HepG2 (cell line): ENCODE data around the gene IQGAP3. TPM values are rescaled to one million over a fixed set of nuclear protein-coding genes. Genes with fewer than 3 reads are reported as not detected.

ENCODE experiments used
- ATAC-seq: fragments of 200-7000 bp; cut with Tn5 transposase; 3 replicates; pipeline ENCODE4 v1.9.1; 2020; ENCODE audit warnings: mild to moderate bottlenecking, moderate library complexity
- BruUV-seq: library from RNA; stranded (reverse); fragments of 400-500 nt; replicated peaks from 2 replicates; lab custom pipeline; 2021; lab: Mats Ljungman, UMichigan
- CTCF ChIA-PET: fragments of 300-600 bp; formaldehyde crosslinking; extraction: SDS; loops from one replicate; lab custom pipeline; 2021; ENCODE audit warnings: low total read pairs, inconsistent platforms, low intra/inter-chr PET ratio; lab: Yijun Ruan, JAX
- POLR2A ChIA-PET: fragments of 350-600 bp; sonication (Branson Sonifier 250); formaldehyde crosslinking; loops from one replicate; lab custom pipeline; 2020; ENCODE audit warnings: antibody characterized with exemption, inconsistent platforms; lab: Yijun Ruan, JAX
- DNase-seq: peaks from one replicate; pipeline ENCODE4 v3.0.0-alpha.2; 2015; ENCODE audit warnings: low spot score
- FAIRE-seq: peaks from 3 replicates; lab custom pipeline; 2011; peaks lifted over from hg19 to GRCh38; lab: Jason Lieb, UNC
- H2AFZ ChIP-seq: one replicate; pipeline ENCODE4 v1.6.1; 2011; ENCODE audit warnings: low read length, inconsistent platforms
- H3K27ac ChIP-seq: fragments of 300-600 bp; 3 replicates; pipeline ENCODE4 v1.8.0; 2011; ENCODE audit warnings: mixed run types, mild to moderate bottlenecking, mixed read lengths, low read length, inconsistent platforms; ENCODE audit not compliant: insufficient read depth; ENCODE audit errors: extremely low read length
- H3K27me3 ChIP-seq, 2 experiments: fragments of 200-600 bp in 1 of 2; 2 replicates in 1 of 2; 3 replicates in 1 of 2; pipeline versions ENCODE4 v1.6.0 to v1.8.0; 2011; ENCODE audit warnings: low read length in 2 of 2, mild to moderate bottlenecking in 2 of 2, moderate library complexity in 2 of 2, inconsistent platforms in 1 of 2; ENCODE audit not compliant: insufficient read depth in 2 of 2, control insufficient read depth in 1 of 2
- H3K36me3 ChIP-seq, 2 experiments: fragments of 200-600 bp in 1 of 2; replicated peaks in 1 of 2; 2 replicates in 1 of 2; 3 replicates in 1 of 2; pipeline versions ENCODE4 v1.5.1 to v1.8.0; 2011; ENCODE audit warnings: low read length in 2 of 2, inconsistent platforms in 1 of 2; ENCODE audit not compliant: insufficient read depth in 2 of 2, control insufficient read depth in 1 of 2
- H3K4me1 ChIP-seq: 2 replicates; pipeline ENCODE4 v1.5.1; 2012; ENCODE audit warnings: low read length, inconsistent platforms; ENCODE audit not compliant: insufficient read depth
- H3K4me2 ChIP-seq: 2 replicates; pipeline ENCODE4 v1.6.0; 2011; ENCODE audit warnings: low read depth, low read length, inconsistent platforms
- H3K4me3 ChIP-seq, 3 experiments: fragments of 200-600 bp in 1 of 3; sonication (generic), shearing (Covaris generic) in 1 of 3; replicated peaks in 1 of 3; 2 replicates each; pipeline ENCODE4 v1.5.1; 2011 to 2016; ENCODE audit warnings: low read length in 3 of 3, inconsistent platforms in 2 of 3, low read depth in 2 of 3, mild to moderate bottlenecking in 2 of 3, control low read depth in 1 of 3, mixed read lengths in 1 of 3; ENCODE audit not compliant: insufficient read depth in 1 of 3
- H3K79me2 ChIP-seq: one replicate; pipeline ENCODE4 v1.6.1; 2011; ENCODE audit warnings: low read length, inconsistent platforms; ENCODE audit not compliant: insufficient read depth
- H3K9ac ChIP-seq: 2 replicates; pipeline ENCODE4 v1.6.0; 2011; ENCODE audit warnings: mild to moderate bottlenecking, low read depth, low read length, inconsistent platforms; ENCODE audit not compliant: insufficient read depth
- H3K9me3 ChIP-seq: 2 replicates; pipeline ENCODE4 v1.5.1; 2012; ENCODE audit warnings: mild to moderate bottlenecking, low read length
- H4K20me1 ChIP-seq: 2 replicates; pipeline ENCODE4 v1.6.0; 2011; ENCODE audit warnings: inconsistent platforms, mild to moderate bottlenecking, low read length, moderate library complexity; ENCODE audit not compliant: insufficient read depth
- BRD4 ChIP-seq: sonication (generic); formaldehyde crosslinking; IDR thresholded peaks from 2 replicates; pipeline ENCODE4 v1.4.0; 2020; ENCODE audit warnings: missing genetic modification reagents
- CBX5 ChIP-seq: sonication (generic); formaldehyde crosslinking; IDR thresholded peaks from 2 replicates; pipeline ENCODE4 v1.4.0; 2020; ENCODE audit warnings: missing genetic modification reagents, borderline replicate concordance
- CSRNP1 ChIP-seq: sonication (generic); formaldehyde crosslinking; IDR thresholded peaks from 2 replicates; pipeline ENCODE4 v1.8.1; 2023; ENCODE audit warnings: mild to moderate bottlenecking, missing genetic modification reagents
- HOXA7 ChIP-seq: sonication (generic); formaldehyde crosslinking; IDR thresholded peaks from 2 replicates; pipeline ENCODE4 v1.8.1; 2022; ENCODE audit warnings: mild to moderate bottlenecking, missing genetic modification reagents, moderate library complexity
- ZNF136 ChIP-seq: sonication (generic); formaldehyde crosslinking; IDR thresholded peaks from 2 replicates; pipeline ENCODE4 v1.8.1; 2022; ENCODE audit warnings: low read depth, mild to moderate bottlenecking, moderate library complexity, missing genetic modification reagents
- ZNF34 ChIP-seq: sonication (generic); formaldehyde crosslinking; IDR thresholded peaks from 2 replicates; pipeline ENCODE4 v1.4.0; 2020; ENCODE audit warnings: mild to moderate bottlenecking, missing genetic modification reagents, borderline replicate concordance
- WGBS: methylation state at CpG from one replicate; pipeline ENCODE4 v1.1.6; 2017; ENCODE audit warnings: low lambda C conversion rate; 5-methylcytosine and 5-hydroxymethylcytosine counted together
- in situ Hi-C: cut with HindIII; loops from 2 replicates; pipeline ENCODE4 v1.10.0; 2017; ENCODE audit warnings: low pct_unique_long_range_greater_than_20kb; ENCODE audit not compliant: extremely low pct_ligation_motif_present
- intact Hi-C: fragments of 100-400 bp; cut with micrococcal nuclease; formaldehyde crosslinking; loops from one replicate; pipeline ENCODE4 v1.10.0; 2022; ENCODE audit not compliant: unreplicated experiment
- polyA plus RNA-seq, 8 experiments: library from polyadenylated mRNA; depleted of rRNA in 3 of 8; stranded (reverse) in 7 of 8; unstranded in 1 of 8; fragments of >200 nt; fragmentation: Illumina TruSeq in 4 of 8; extraction: Trizol in 4 of 8; gene quantifications; 2 replicates each; pipeline versions ENCODE4 v1.2.1 to v1.2.3, GENCODE V29; 2011 to 2016; ENCODE audit warnings: low read depth in 4 of 8, missing spikeins in 1 of 8, mixed read lengths in 1 of 8; ENCODE audit not compliant: insufficient read depth in 1 of 8
- total RNA-seq, 5 experiments: library from RNA; depleted of rRNA; stranded (reverse); fragments of >200 nt; fragmentation: Illumina TruSeq; extraction: Trizol; gene quantifications; 2 replicates each; pipeline ENCODE4 v1.2.3, GENCODE V29; 2016; ENCODE audit warnings: low read depth in 1 of 5
- TF ChIP-seq, protein P1 (sequence below): IDR thresholded peaks from 2 replicates; pipeline ENCODE4 v1.6.1; 2016
- TF ChIP-seq, protein P2 (sequence below): sonication (generic); formaldehyde crosslinking; IDR thresholded peaks from 2 replicates; pipeline ENCODE4 v1.4.0; 2020; ENCODE audit warnings: missing genetic modification reagents

The IQGAP3 gene
- total and polyA plus RNA-seq, 2 of the 13 experiments (the other 11 are each of a cell fraction or from before 2014, with no cell fraction given) = 13.5 to 14.1 TPM

- Histone ChIP-seq H3K4me3 (no peak overlapping the region), H3K4me1 (peaks cover 42% of the 10 kb centered on the region), H3K9ac (no peak overlapping the region), H4K20me1 (peaks cover 73% of the 10 kb centered on the region), H3K4me2 (no peak overlapping the region), H3K9me3 (no peaks in the 10 kb centered on the region), H2AFZ (no peak overlapping the region), H3K27ac (no peak overlapping the region), H3K36me3 (peaks cover 2 to 7% of the 10 kb centered on the region in 2 experiments; a peak in 1 of 5 replicates), H3K27me3 (no peaks in the 10 kb centered on the region)
- POLR2A ChIA-PET = no interaction called here
- FAIRE-seq (no peak), ATAC-seq (no peak), DNase-seq (no peak)
- intact Hi-C loops = no loop called here
- no TSS peak for BruUV-seq
- CTCF ChIA-PET = no interaction called here
- 82% methylated on average over 3 of the region's 7 CpGs for WGBS
- no peak for TF ChIP-seq ZNF34
- TF ChIP-seq HOXA7 (CRISPR knock-in tag) = no peak
- TF ChIP-seq CBX5 (CRISPR knock-in tag) = no peak
- TF ChIP-seq, protein P1, sequence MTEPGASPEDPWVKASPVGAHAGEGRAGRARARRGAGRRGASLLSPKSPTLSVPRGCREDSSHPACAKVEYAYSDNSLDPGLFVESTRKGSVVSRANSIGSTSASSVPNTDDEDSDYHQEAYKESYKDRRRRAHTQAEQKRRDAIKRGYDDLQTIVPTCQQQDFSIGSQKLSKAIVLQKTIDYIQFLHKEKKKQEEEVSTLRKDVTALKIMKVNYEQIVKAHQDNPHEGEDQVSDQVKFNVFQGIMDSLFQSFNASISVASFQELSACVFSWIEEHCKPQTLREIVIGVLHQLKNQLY (CRISPR knock-in tag) = no peak
- no peak for TF ChIP-seq ZNF136 (CRISPR knock-in tag)
- no peak for TF ChIP-seq BRD4 (CRISPR knock-in tag)
- TF ChIP-seq, protein P2, sequence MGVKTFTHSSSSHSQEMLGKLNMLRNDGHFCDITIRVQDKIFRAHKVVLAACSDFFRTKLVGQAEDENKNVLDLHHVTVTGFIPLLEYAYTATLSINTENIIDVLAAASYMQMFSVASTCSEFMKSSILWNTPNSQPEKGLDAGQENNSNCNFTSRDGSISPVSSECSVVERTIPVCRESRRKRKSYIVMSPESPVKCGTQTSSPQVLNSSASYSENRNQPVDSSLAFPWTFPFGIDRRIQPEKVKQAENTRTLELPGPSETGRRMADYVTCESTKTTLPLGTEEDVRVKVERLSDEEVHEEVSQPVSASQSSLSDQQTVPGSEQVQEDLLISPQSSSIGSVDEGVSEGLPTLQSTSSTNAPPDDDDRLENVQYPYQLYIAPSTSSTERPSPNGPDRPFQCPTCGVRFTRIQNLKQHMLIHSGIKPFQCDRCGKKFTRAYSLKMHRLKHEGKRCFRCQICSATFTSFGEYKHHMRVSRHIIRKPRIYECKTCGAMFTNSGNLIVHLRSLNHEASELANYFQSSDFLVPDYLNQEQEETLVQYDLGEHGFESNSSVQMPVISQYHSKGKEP (CRISPR knock-in tag) = no peak
- TF ChIP-seq CSRNP1 (CRISPR knock-in tag) = no peak
- TF ChIP-seq, all 625 proteins: peak for 0
- H3K79me2 ChIP-seq = peaks cover 35% of the 10 kb centered on the region
- in situ Hi-C loops = no loop called here
Measured at GRCh38 chr1:156494309-156494895, 78.0 kb downstream of the IQGAP3 start.
